HCT116 (cell line): ENCODE data around the gene NHLRC4. TPM values are rescaled to one million over a fixed set of nuclear protein-coding genes. Genes with fewer than 3 reads are reported as not detected.
A peak's percentile ranks its signal among the peaks of the same experiment; 100 is the strongest.

Source experiments
- ATAC-seq: fragments of 200-7000 bp; cut with Tn5 transposase; 2 replicates; pipeline ENCODE4 v1.9.1; 2020; ENCODE audit warnings: mild to moderate bottlenecking, moderate library complexity
- BruUV-seq: library from RNA; stranded (reverse); fragments of 400-500 nt; replicated peaks from 2 replicates; lab custom pipeline; 2021; lab: Mats Ljungman, UMichigan
- CTCF ChIA-PET: fragments of 300-600 bp; sonication (Branson Sonifier 250); formaldehyde crosslinking; loops from one replicate; lab custom pipeline; 2021; ENCODE audit warnings: antibody characterized with exemption; lab: Charles Lee
- POLR2A ChIA-PET: fragments of 300-600, 350-600 bp; sonication (Branson Sonifier 250); formaldehyde crosslinking; loops from one replicate; lab custom pipeline; 2021; ENCODE audit warnings: antibody characterized with exemption; lab: Charles Lee
- RAD21 ChIA-PET, 2 experiments: fragments of 300-600 bp; sonication (Branson Sonifier 250); formaldehyde crosslinking; loops; one replicate each; lab custom pipeline; 2023; ENCODE audit warnings: low total read pairs in 2 of 2; ENCODE audit not compliant: uncharacterized antibody in 2 of 2, unreplicated experiment in 2 of 2, low non-redundant PET in 1 of 2; lab: Charles Lee
- DNase-seq: peaks from one replicate; pipeline ENCODE4 v3.0.0-alpha.2; 2010; ENCODE audit warnings: low read depth, low spot score
- H2AFZ ChIP-seq: fragments of 200-600 bp; shearing (Covaris generic), sonication (generic); 2 replicates; pipeline ENCODE4 v1.6.1; 2017; ENCODE audit warnings: low read depth, mixed run types, mixed read lengths, antibody characterized with exemption, low read length; ENCODE audit not compliant: poor library complexity, severe bottlenecking
- H3K27ac ChIP-seq: 2 replicates; pipeline ENCODE4 v1.5.1; 2012; ENCODE audit warnings: low read depth, low read length
- H3K27me3 ChIP-seq: fragments of 200-600 bp; sonication (generic); 2 replicates; pipeline ENCODE4 v1.6.1; 2016; ENCODE audit warnings: mixed run types, low read length, mixed read lengths; ENCODE audit not compliant: insufficient read depth
- H3K36me3 ChIP-seq, 2 experiments: fragments of 200-500 bp in 1 of 2; fragments of 200-600 bp in 1 of 2; sonication (Bioruptor generic) in 1 of 2; sonication (generic) in 1 of 2; 2 replicates each; pipeline versions ENCODE4 v1.5.1 to v1.6.1; 2014 to 2016; ENCODE audit warnings: low read length in 2 of 2, inconsistent platforms in 1 of 2, mixed read lengths in 1 of 2, mixed run types in 1 of 2; ENCODE audit not compliant: insufficient read depth in 2 of 2, control insufficient read depth in 1 of 2
- H3K4me1 ChIP-seq, 2 experiments: fragments of 200-600 bp in 1 of 2; sonication (generic) in 1 of 2; 2 replicates each; pipeline versions ENCODE4 v1.5.1 to v1.6.1; 2012 to 2017; ENCODE audit warnings: low read length in 2 of 2, inconsistent platforms in 1 of 2, mild to moderate bottlenecking in 1 of 2, mixed read lengths in 1 of 2, mixed run types in 1 of 2, moderate library complexity in 1 of 2; ENCODE audit not compliant: insufficient read depth in 2 of 2, control insufficient read depth in 1 of 2
- H3K4me2 ChIP-seq: fragments of 200-600 bp; sonication (generic); 2 replicates; pipeline ENCODE4 v1.6.1; 2017; ENCODE audit warnings: mixed run types, low read length, mixed read lengths
- H3K4me3 ChIP-seq, 2 experiments: fragments of 200-600 bp in 1 of 2; sonication (generic) in 1 of 2; replicated peaks in 1 of 2; 2 replicates each; pipeline ENCODE4 v1.5.1; 2011 to 2016; ENCODE audit warnings: low read length in 2 of 2, control low read depth in 1 of 2, low read depth in 1 of 2, mild to moderate bottlenecking in 1 of 2, mixed read lengths in 1 of 2, mixed run types in 1 of 2
- H3K79me2 ChIP-seq: fragments of 200-600 bp; sonication (generic); 2 replicates; pipeline ENCODE4 v1.6.1; 2017; ENCODE audit warnings: mild to moderate bottlenecking, mixed run types, low read length, moderate library complexity, mixed read lengths; ENCODE audit not compliant: insufficient read depth
- H3K9ac ChIP-seq: fragments of 200-600 bp; sonication (generic); 2 replicates; pipeline ENCODE4 v1.6.1; 2016; ENCODE audit warnings: low read length, mixed read lengths
- H3K9me2 ChIP-seq: fragments of 200-600 bp; sonication (generic), shearing (Covaris generic); 2 replicates; pipeline ENCODE4 v1.6.1; 2017; ENCODE audit warnings: mixed run types, mild to moderate bottlenecking, moderate library complexity; ENCODE audit not compliant: insufficient read depth
- H3K9me3 ChIP-seq, 2 experiments: fragments of 200-500 bp in 1 of 2; fragments of 200-600 bp in 1 of 2; sonication (Bioruptor generic) in 1 of 2; sonication (generic) in 1 of 2; 2 replicates each; pipeline ENCODE4 v1.6.1; 2014 to 2017; ENCODE audit warnings: low read length in 2 of 2, mixed read lengths in 2 of 2, inconsistent platforms in 1 of 2, low read depth in 1 of 2, mild to moderate bottlenecking in 1 of 2, mixed run types in 1 of 2, moderate library complexity in 1 of 2; ENCODE audit not compliant: control insufficient read depth in 1 of 2, insufficient read depth in 1 of 2
- H4K20me1 ChIP-seq: fragments of 200-600 bp; sonication (generic), shearing (Covaris generic); 2 replicates; pipeline ENCODE4 v1.6.1; 2017; ENCODE audit warnings: mixed run types, mild to moderate bottlenecking, moderate library complexity; ENCODE audit not compliant: insufficient read depth
- ATF3 ChIP-seq: IDR thresholded peaks from 2 replicates; pipeline ENCODE4 v1.6.1; 2012
- CBX3 ChIP-seq: IDR thresholded peaks from 2 replicates; pipeline ENCODE4 v1.6.1; 2012; ENCODE audit warnings: low read depth
- EZH2 ChIP-seq: fragments of 200-600 bp; sonication (generic); IDR thresholded peaks from 2 replicates; pipeline ENCODE4 v1.6.1; 2017; ENCODE audit warnings: antibody characterized with exemption, mixed run types
- EZH2phosphoT487 ChIP-seq: fragments of 200-600 bp; IDR thresholded peaks from 2 replicates; pipeline ENCODE4 v1.6.1; 2018; ENCODE audit warnings: antibody characterized with exemption, borderline replicate concordance
- FOSL1 ChIP-seq: IDR thresholded peaks from 2 replicates; pipeline ENCODE4 v1.6.1; 2012; ENCODE audit warnings: low read depth
- MAX ChIP-seq: IDR thresholded peaks from 2 replicates; pipeline ENCODE4 v1.6.1; 2012
- SIN3A ChIP-seq: IDR thresholded peaks from 2 replicates; pipeline ENCODE4 v1.6.1; 2012; ENCODE audit warnings: low read depth
- ZFX ChIP-seq: fragments of 450-650 bp; IDR thresholded peaks from 2 replicates; pipeline ENCODE4 v1.6.1; 2017
- intact Hi-C: fragments of 100-400 bp; cut with micrococcal nuclease; formaldehyde crosslinking; loops from 2 replicates; pipeline ENCODE4 v1.10.0; 2022
- total RNA-seq: library from RNA; stranded (reverse); gene quantifications from one replicate; pipeline ENCODE4 v1.2.1, GENCODE V29; 2021; ENCODE audit not compliant: unreplicated experiment

NHLRC4 gene
- total RNA-seq, 1 experiment from 2014 or later, result 0.22 TPM

GRCh38 chr16:528111-529011, 38.4 kb upstream of the NHLRC4 start:
- ChIA-PET CTCF (no interaction called here), POLR2A (interaction anchor here (1.0 kb wide), 1 partner anchor 108 kb away, joined by 4 read pairs; the partner anchor contains the start of gene METTL26), RAD21 (interaction anchor here in 1 of 2 experiments (0.6 kb wide), 1 partner anchor 74 kb away, joined by 3 read pairs; no protein-coding TSS in a partner anchor)
- ATAC-seq (no peak), DNase-seq (no peak)
- H3K4me2 ChIP-seq, result peak overlapping the region; percentile 77
- H3K79me2 ChIP-seq, result peaks cover 58% of the 10 kb centered on the region
- TF ChIP-seq ATF3 (no peak), FOSL1 (0 out of 2 replicates have a peak, but pooled peaks have one; percentile 7), SIN3A (no peak), CBX3 (no peak), EZH2 (no peak), ZFX (peak; percentile 62), MAX (no peak), EZH2phosphoT487 (no peak)
- peaks cover 0 to 6% of the 10 kb centered on the region in 2 experiments; a peak in 1 of 4 replicates for H3K36me3 ChIP-seq
- H3K4me3 ChIP-seq, result peak overlapping the region; percentile 62 to 70
- TSS peak; percentile 55 for BruUV-seq
- H2AFZ ChIP-seq, result no peak overlapping the region
- no peaks in the 10 kb centered on the region for H4K20me1 ChIP-seq
- peak overlapping the region; percentile 91 for H3K27ac ChIP-seq
- peaks cover 14 to 34% of the 10 kb centered on the region in 2 experiments for H3K4me1 ChIP-seq
- intact Hi-C loops, result no loop called here
- H3K9ac ChIP-seq, result peak overlapping the region; percentile 84
- no peaks in the 10 kb centered on the region for H3K9me2 ChIP-seq
- no peaks in the 10 kb centered on the region for H3K9me3 ChIP-seq
- no peaks in the 10 kb centered on the region for H3K27me3 ChIP-seq
